ENCODE measurements around the gene RYR1. TPM values are rescaled to one million over a fixed set of nuclear protein-coding genes. Genes with fewer than 3 reads are reported as not detected.
"Not testable (repeated sequence)": the region's sequence is repeated elsewhere in the genome, so short reads cannot be mapped to it uniquely, and the experiment has no call there.

The RYR1 gene
- polyA plus RNA-seq, 3 donors = 0.76 to 2.1 (median 2.1) TPM

DNA sequence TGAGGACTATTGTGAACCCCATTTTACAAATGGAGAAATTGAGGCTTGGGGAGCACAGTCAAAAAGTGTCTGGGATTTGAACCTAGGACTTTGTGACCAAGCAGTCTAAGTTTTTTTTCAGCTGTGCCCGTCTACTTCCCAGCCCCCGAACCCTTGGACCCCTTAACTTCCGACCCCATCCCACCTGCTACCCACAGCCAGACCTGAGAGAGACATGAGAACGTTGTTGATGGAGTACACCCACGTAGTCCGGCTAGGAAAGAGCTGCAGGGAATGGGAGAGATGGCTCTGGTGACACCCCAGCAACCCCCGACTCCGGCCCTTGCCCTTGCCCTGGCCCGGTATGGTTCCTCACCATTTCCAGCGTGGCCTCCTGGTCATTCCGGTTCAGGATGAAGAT is 166.2 kb downstream of the RYR1 start:
- no peak overlapping the region for H3K9ac ChIP-seq (ENCODE audit: insufficient read depth, low read length, poor library complexity, severe bottlenecking)

DNA sequence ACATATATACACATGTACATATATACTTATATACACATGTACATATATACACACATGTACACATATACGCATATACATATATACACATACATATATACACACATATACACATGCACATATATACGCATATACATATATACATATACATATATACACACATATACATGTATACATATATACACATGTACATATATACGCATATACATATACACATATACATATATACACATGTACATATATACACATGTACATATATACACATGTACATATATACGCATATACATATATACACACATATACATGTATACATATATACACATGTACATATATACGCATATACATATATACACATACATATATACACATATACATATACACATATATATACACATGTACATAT is 169.4 kb downstream of the RYR1 start:
- H3K36me3 Mint-ChIP-seq = peaks cover 27 to 42% of the 10 kb centered on the region in 2 donors
- H3K27me3 Mint-ChIP-seq (ENCODE audit: low read depth in 3 of 3); H3K4me1 Mint-ChIP-seq; intact Hi-C loops (cut with micrococcal nuclease); H3K27ac Mint-ChIP-seq; H3K9ac ChIP-seq (ENCODE audit: insufficient read depth, low read length, poor library complexity, severe bottlenecking); H2AFZ ChIP-seq (ENCODE audit: insufficient read depth, low read depth, low read length, poor library complexity, severe bottlenecking); H3K79me2 ChIP-seq (ENCODE audit: insufficient read depth, low read length); H3K4me3 ChIP-seq (replicated peaks in 1 of 3; ENCODE audit: low read depth in 2 of 3, low read length in 3 of 3); H3K4me2 ChIP-seq (replicated peaks; ENCODE audit: extremely low read depth, low read length, poor library complexity, severe bottlenecking); H3K9me3 ChIP-seq (replicated peaks in 1 of 2; ENCODE audit: control insufficient read depth in 1 of 2, insufficient read depth in 1 of 2, low read length in 2 of 2); H3K4me3 Mint-ChIP-seq; H3K4me1 ChIP-seq (ENCODE audit: control insufficient read depth in 1 of 2, insufficient read depth in 2 of 2, low read length in 2 of 2); H3K27me3 ChIP-seq (ENCODE audit: control insufficient read depth in 2 of 2, insufficient read depth in 2 of 2, low read length in 2 of 2); H4K20me1 ChIP-seq (ENCODE audit: insufficient read depth, low read length); DNase-seq; H3K9me3 Mint-ChIP-seq; H3K27ac ChIP-seq (ENCODE audit: low read depth in 1 of 2, low read length in 2 of 2): not testable (repeated sequence)
- H3K36me3 ChIP-seq (replicated peaks in 1 of 2; ENCODE audit: control insufficient read depth in 1 of 2, insufficient read depth in 2 of 2, low read length in 2 of 2) = peaks cover 17 to 39% of the 10 kb centered on the region in 2 donors
- no CpG with 5 or more reads among the region's 5 CpGs for WGBS (ENCODE audit: insufficient coverage)

More for the DNA sequence above, 166.2 kb downstream of the RYR1 start:
- H3K27ac Mint-ChIP-seq = peak overlapping the region in 3 of 7 donors; percentile 11 to 53 (median 23)
- intact Hi-C loops (cut with micrococcal nuclease) = no loop called here
- H3K36me3 Mint-ChIP-seq = peaks cover 28 to 52% of the 10 kb centered on the region in 2 donors
- Histone ChIP-seq H3K4me3 (replicated peaks in 1 of 3; ENCODE audit: low read depth in 2 of 3, low read length in 3 of 3) (no peak overlapping the region), H3K27ac (ENCODE audit: low read depth in 1 of 2, low read length in 2 of 2) (no peak overlapping the region), H3K79me2 (ENCODE audit: insufficient read depth, low read length) (no peaks in the 10 kb centered on the region), H2AFZ (ENCODE audit: insufficient read depth, low read depth, low read length, poor library complexity, severe bottlenecking) (no peak overlapping the region), H3K4me1 (ENCODE audit: control insufficient read depth in 1 of 2, insufficient read depth in 2 of 2, low read length in 2 of 2) (no peaks in the 10 kb centered on the region), H3K36me3 (replicated peaks in 1 of 2; ENCODE audit: control insufficient read depth in 1 of 2, insufficient read depth in 2 of 2, low read length in 2 of 2) (peaks cover 24 to 30% of the 10 kb centered on the region in 2 donors), H3K9me3 (replicated peaks in 1 of 2; ENCODE audit: control insufficient read depth in 1 of 2, insufficient read depth in 1 of 2, low read length in 2 of 2) (no peaks in the 10 kb centered on the region), H4K20me1 (ENCODE audit: insufficient read depth, low read length) (no peaks in the 10 kb centered on the region), H3K27me3 (ENCODE audit: control insufficient read depth in 2 of 2, insufficient read depth in 2 of 2, low read length in 2 of 2) (no peaks in the 10 kb centered on the region), H3K4me2 (replicated peaks; ENCODE audit: extremely low read depth, low read length, poor library complexity, severe bottlenecking) (no peak overlapping the region)
- WGBS (ENCODE audit: insufficient coverage) = 95% methylated on average over 10 of the region's 11 CpGs
- DNase-seq = no peak
- TF ChIP-seq, protein P1, sequence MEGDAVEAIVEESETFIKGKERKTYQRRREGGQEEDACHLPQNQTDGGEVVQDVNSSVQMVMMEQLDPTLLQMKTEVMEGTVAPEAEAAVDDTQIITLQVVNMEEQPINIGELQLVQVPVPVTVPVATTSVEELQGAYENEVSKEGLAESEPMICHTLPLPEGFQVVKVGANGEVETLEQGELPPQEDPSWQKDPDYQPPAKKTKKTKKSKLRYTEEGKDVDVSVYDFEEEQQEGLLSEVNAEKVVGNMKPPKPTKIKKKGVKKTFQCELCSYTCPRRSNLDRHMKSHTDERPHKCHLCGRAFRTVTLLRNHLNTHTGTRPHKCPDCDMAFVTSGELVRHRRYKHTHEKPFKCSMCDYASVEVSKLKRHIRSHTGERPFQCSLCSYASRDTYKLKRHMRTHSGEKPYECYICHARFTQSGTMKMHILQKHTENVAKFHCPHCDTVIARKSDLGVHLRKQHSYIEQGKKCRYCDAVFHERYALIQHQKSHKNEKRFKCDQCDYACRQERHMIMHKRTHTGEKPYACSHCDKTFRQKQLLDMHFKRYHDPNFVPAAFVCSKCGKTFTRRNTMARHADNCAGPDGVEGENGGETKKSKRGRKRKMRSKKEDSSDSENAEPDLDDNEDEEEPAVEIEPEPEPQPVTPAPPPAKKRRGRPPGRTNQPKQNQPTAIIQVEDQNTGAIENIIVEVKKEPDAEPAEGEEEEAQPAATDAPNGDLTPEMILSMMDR (IDR thresholded peaks at IDR 0.05) = no peak
- peaks cover 0 to 1% (median 0%) of the 10 kb centered on the region in 3 donors for H3K27me3 Mint-ChIP-seq (ENCODE audit: low read depth in 3 of 3)
- H3K9me3 Mint-ChIP-seq = peaks cover 0 to 3% (median 0%) of the 10 kb centered on the region in 7 donors
- no peak overlapping the region for H3K4me3 Mint-ChIP-seq
- no peaks in the 10 kb centered on the region for H3K4me1 Mint-ChIP-seq
